ENCODE data around the gene SRC. TPM values are rescaled to one million over a fixed set of nuclear protein-coding genes. Genes with fewer than 3 reads are reported as not detected.
"Not testable (repeated sequence)": the region's sequence is repeated elsewhere in the genome, so short reads cannot be mapped to it uniquely, and the experiment has no call there.

Gene SRC
- total RNA-seq, 2 donors from 2014 or later: 6.9 to 14.3 TPM

DNA sequence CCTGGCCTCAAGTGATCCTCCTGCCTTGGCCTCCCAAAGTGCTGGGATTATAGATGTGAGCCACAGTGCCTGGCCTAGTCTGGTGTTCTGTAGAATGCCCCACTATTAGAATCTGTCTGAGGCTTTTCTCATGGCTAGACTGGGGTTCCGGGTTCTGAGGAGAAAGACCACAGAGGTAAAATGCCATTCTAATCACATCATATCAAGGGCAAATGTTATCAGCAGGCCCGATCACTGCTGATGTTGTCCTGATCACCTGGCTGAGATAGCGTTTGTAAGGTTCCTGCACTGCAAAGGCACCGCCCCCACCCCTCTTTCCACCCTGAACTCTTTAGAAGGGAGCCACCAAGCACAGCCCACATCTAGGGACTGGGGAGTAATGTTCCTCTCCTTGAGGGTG lies 6.7 kb upstream of the SRC start:
- no peaks in the 10 kb centered on the region for H3K9me3 ChIP-seq
- no peaks in the 10 kb centered on the region for H3K36me3 ChIP-seq
- no peak overlapping the region for H3K4me3 ChIP-seq
- TF ChIP-seq, protein P1, sequence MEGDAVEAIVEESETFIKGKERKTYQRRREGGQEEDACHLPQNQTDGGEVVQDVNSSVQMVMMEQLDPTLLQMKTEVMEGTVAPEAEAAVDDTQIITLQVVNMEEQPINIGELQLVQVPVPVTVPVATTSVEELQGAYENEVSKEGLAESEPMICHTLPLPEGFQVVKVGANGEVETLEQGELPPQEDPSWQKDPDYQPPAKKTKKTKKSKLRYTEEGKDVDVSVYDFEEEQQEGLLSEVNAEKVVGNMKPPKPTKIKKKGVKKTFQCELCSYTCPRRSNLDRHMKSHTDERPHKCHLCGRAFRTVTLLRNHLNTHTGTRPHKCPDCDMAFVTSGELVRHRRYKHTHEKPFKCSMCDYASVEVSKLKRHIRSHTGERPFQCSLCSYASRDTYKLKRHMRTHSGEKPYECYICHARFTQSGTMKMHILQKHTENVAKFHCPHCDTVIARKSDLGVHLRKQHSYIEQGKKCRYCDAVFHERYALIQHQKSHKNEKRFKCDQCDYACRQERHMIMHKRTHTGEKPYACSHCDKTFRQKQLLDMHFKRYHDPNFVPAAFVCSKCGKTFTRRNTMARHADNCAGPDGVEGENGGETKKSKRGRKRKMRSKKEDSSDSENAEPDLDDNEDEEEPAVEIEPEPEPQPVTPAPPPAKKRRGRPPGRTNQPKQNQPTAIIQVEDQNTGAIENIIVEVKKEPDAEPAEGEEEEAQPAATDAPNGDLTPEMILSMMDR (IDR thresholded peaks at IDR 0.05): no peak
- no peak for DNase-seq (ENCODE audit: low spot score)
- H3K27ac ChIP-seq: no peak overlapping the region
- H3K27me3 ChIP-seq: no peaks in the 10 kb centered on the region
- peaks cover 0 to 17% of the 10 kb centered on the region in 2 donors for H3K4me1 ChIP-seq

DNA sequence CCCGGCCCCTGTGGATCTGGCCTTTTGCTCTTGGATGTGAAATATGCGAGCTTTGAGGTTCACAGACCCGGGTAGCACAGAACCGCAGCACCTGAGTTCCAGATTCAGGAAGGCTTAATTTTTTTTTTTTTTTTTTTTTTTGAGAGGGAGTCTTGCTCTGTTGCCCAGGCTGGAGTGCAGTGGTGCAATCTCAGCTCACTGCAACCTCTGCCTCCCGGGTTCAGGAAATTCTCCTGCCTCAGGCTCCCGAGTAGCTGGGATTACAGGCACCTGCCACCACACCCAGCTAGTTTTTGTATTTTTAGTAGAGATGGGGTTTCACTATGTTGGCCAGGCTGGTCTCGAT lies 6.2 kb upstream of the SRC start:
- DNase-seq (ENCODE audit: low spot score); H3K27ac ChIP-seq: not testable (repeated sequence)

DNA sequence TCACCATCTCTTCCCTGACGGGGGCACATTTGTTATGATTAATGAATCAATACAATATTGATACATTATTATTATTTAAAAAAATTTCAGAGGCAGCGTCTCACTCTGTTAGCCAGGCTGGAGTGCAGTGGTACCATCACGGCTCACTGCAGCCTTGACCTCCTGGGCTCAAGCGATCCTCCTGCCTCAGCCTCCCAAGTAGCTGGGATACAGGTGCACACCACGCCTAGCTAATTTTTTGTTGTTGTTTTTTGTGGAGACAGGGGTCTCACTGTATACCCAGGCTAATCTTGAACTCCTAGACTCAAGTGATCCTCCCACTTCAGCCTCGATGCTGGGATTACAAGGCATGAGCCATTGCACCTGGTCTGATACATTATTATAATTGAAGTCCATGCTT lies 4.9 kb upstream of the SRC start:
- Histone ChIP-seq H3K36me3 (no peaks in the 10 kb centered on the region), H3K4me3 (no peak overlapping the region), H3K9me3 (no peaks in the 10 kb centered on the region), H3K27me3 (no peaks in the 10 kb centered on the region), H3K27ac (no peak overlapping the region), H3K4me1 (peaks cover 0 to 16% of the 10 kb centered on the region in 2 donors)
- TF ChIP-seq, protein P1 (IDR thresholded peaks at IDR 0.05): no peak
- no peak for DNase-seq (ENCODE audit: low spot score)

More for the DNA sequence above, 6.2 kb upstream of the SRC start:
- not testable (repeated sequence) for H3K4me3 ChIP-seq, H3K36me3 ChIP-seq, H3K27me3 ChIP-seq, H3K9me3 ChIP-seq
- peaks cover 0 to 17% of the 10 kb centered on the region in 2 donors for H3K4me1 ChIP-seq

DNA sequence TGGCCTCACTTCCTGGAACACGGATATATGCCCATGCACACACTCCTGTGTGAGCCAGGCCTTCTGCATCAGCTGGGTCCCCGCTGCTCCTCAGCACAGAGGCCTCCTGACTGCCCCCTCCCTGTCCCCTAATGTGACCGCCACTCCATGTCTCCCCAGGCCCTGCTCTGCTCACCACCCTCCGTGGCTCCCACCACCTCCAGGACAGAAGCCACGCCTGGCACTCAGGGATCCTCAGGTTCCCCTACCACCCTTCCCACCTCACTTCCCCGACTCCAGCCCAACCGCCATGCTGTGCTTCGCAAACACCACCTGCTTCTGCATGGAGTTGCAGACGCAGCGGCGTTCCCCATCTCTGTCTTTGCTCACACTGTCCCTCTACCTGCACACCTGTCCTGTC lies 4.3 kb upstream of the SRC start:
- TF ChIP-seq, protein P1 (IDR thresholded peaks at IDR 0.05): no peak
- Histone ChIP-seq H3K4me3 (no peak overlapping the region), H3K27ac (no peak overlapping the region), H3K9me3 (no peaks in the 10 kb centered on the region), H3K4me1 (peaks cover 0 to 14% of the 10 kb centered on the region in 2 donors), H3K36me3 (no peaks in the 10 kb centered on the region), H3K27me3 (no peaks in the 10 kb centered on the region)
- DNase-seq (ENCODE audit: low spot score): no peak

GRCh38 chr20:37342231-37343177 lies 3.4 kb upstream of the SRC start:
- Histone ChIP-seq H3K27me3 (no peaks in the 10 kb centered on the region), H3K27ac (no peak overlapping the region), H3K4me3 (no peak overlapping the region), H3K9me3 (no peaks in the 10 kb centered on the region), H3K4me1 (peaks cover 0 to 16% of the 10 kb centered on the region in 2 donors), H3K36me3 (no peaks in the 10 kb centered on the region)
- DNase-seq (ENCODE audit: low spot score): no peak
- TF ChIP-seq, protein P1 (IDR thresholded peaks at IDR 0.05): no peak

- no peak overlapping the region for H3K4me3 ChIP-seq
- DNase-seq (ENCODE audit: low spot score): no peak
- no peak overlapping the region for H3K27ac ChIP-seq
- no peaks in the 10 kb centered on the region for H3K9me3 ChIP-seq
- H3K36me3 ChIP-seq: no peaks in the 10 kb centered on the region
- TF ChIP-seq, protein P1 (IDR thresholded peaks at IDR 0.05): no peak
- H3K27me3 ChIP-seq: no peaks in the 10 kb centered on the region
- H3K4me1 ChIP-seq: peaks cover 0 to 16% of the 10 kb centered on the region in 2 donors
Measured at GRCh38 chr20:37343212-37343993, 2.5 kb upstream of the SRC start.

Measured in right atrium auricular region (tissue), 2 donors.